GM19328 (cell line): ENCODE measurements around the gene CLTC.

Experiments used
- ATAC-seq: cut with Tn5 transposase; IDR thresholded peaks from one replicate; pipeline ENCODE4 v1.9.1; 2021; ENCODE audit warnings: mild to moderate bottlenecking, moderate library complexity; ENCODE audit not compliant: unreplicated experiment

Gene CLTC

DNA sequence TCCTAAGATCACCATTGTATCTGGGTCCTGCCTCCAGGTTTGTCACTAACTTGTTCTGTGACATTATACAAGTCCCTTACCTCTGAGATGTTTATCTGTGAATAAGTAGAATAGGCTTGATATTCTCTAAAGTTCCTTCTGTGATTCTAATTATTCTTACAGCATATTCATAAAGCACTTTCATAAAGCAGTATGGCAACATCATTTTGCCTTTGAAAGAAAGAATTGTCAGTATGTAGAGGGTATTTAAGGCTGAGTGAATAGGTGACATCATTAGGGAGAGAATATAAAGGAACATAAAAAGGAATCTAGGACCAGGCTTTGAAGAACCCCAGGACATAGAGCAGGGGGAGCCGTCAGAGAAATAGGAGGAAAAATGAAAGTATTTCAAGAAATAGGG, 103.3 kb downstream of the CLTC start:
- no peak for ATAC-seq

DNA sequence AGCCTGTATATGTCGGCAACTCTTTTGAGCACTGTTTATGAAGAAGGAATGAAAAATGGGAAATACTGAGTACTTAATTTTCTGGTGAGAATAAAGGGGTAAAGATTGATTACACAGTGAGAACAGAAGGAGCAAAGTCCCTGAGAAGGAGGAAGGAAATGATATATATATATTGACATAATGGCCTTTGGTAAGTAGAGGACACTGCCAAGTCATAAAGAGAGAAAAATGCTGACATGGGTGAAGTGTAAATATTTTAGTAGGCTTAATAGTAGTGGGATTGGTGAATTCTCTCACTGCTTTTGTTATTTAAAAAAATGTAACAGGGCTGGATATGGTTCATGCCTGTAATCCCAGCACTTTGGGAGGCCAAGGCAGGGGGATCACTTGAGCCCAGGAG, 103.9 kb downstream of the CLTC start:
- no peak for ATAC-seq

DNA sequence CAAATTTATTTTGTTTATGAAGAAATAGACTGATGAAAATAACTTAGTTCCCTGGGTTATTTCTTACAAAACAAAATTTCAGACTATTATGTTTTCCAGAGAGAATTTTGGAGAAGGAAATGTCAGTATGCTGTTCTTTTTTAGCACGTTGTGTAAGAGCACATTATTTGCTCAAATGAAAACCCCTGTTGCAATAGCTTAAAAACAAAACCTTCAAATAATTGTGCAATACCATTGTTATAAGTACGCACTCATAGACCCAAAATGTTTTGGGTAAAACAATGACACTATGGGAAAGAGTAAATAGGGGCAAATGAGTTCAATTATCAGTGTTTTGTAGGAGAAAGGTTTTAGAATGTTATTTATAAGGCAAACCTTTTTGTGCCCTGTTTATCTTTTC, 106.0 kb downstream of the CLTC start:
- no peak for ATAC-seq

DNA sequence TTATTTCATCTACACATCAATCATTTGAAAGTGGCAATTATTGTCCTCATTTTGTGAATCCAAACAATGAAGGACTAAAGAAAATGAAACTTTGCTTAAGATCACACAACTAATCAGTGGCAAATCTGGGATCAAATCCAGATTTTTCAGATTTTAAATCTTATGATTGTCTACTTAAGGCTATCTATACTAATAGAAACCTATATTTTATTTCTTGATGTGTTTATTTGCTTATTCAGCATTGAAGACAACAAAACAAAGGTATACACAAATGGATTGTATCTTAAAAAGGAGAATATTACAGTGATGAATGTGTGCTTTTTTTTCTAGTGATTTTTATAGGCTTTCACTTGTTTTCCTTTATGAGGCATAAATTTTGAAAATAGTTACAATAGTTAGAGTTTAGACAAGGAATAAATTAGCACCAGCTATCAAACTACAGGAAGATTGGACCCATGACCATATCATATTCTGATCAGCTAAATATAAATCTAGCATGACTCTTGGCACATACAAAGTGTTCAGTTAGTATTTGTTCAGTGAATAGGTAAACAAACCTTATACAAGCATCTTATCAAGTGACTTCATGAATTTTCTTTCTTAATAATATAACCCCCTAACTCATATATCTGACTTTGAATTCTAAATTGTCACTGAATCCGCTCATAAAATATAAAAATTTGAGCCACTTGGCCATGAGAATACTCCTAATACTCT, 108.3 kb downstream of the CLTC start:
- no peak for ATAC-seq

DNA sequence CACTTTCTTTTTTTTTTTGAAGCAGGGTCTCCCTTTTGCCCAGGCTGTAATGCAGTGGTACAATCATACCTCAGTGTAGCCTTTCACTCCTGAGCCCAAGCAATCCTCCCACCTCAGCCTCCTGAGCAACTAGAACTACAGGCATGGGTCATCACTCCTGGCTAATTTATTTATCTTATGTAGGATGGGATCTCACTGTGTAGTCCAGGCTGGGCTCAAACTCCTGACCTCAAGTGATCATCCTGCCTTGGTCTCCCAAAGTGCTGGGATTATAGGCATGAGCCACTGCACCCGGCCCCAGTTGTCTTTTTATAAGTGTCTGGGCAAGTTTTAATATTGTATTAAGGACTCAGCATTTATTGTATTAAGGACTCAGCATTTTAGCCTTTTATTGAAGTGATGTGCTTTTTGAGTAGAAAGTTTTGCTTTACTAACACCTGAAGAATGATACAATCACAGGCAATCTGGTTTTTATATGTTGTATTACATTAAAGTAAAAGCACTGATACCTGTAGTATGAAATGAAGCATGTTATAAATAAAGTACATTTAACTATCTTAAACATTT, 110.7 kb downstream of the CLTC start:
- ATAC-seq = no peak

DNA sequence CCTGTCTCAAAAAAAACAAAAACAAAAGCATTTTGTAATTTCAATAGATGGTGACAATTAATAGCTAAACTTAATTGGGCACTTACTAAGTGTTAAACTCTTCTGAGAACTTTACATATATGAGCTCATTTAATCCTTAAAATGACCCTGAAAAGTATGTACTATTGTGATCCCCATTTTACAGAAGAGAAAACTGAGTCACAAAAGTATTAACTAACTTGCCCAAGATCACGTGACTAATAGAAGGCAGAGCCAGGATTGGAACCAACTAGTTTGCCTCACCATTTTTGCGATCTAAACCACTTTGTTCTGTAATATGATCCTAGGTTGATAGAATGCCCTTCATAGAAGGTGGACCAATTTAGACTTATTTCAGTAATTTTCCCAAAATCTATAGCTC, 114.0 kb downstream of the CLTC start:
- ATAC-seq = no peak

DNA sequence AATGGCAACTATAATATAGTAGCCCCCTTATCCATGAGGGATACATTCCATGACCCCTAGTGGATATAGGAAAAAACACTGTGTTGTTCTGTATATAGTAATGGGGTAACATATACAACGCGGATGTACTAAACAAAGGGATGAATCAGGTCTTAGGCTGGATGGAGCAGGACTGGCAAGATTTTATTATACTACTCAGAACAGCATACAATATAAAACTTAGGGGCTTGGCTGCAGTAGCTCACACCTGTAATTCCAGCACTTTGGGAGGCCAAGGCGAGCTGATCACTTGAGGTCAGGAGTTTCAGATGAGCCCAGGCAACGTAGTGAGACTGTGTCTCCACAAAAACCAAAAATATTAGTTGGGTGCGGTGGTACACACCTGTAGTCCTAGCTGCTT, 114.5 kb downstream of the CLTC start:
- ATAC-seq = no peak

DNA sequence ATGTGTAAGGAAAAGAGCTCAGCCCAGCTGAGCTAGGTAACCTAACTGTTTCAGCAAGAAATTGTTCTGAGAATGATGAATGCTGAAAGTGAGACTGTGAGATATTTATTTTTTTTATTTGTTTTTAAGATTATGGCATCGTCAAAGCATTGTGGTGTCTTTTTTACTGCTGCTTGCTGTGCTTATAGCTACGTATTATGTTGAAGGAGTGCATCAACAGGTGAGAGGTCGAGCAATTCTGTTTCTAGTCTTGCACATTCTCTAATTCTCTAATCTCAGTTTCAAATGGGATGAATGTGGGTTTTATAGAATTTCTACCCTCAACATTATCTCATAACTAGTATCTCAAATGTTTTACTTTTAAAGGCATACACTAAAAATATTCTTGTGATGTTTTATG, 117.6 kb downstream of the CLTC start:
- ATAC-seq = no peak

DNA sequence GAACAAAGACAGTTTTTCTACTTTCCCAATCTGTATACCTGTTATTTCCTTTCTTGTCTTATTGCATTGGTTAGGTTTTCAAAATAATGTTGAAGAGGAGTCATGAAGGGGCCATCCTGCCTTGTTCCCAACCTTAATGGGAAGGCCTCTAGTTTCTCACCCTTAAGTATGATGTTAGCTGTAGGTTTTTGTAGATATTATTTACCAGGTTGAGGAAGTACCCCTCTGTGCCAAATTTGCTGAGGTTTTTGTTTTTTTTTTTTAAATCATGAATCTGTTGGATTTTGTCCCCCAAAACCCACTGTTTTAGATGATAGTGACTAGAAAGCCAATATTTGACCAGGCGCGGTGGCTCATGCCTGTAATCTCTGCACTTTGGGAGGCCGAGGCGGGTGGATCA, 124.1 kb downstream of the CLTC start:
- no peak for ATAC-seq

DNA sequence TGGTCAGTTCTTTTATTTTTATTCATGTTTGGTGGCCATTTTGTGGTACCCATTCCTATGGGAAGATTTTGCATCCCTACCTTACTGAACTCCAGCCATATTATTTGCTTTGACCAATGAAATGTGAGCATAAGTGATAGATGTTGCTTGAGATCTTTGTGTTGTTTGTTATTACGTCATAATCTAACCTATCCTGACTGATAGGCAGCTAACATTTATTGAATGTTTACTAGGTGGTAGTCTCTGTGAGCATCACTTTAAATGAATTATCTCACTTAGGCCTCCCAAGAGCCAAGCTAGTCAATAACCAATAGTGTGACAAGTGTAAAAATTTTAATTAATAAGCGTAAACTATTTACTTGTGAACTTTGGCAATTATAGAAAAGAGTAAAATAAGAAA, 125.3 kb downstream of the CLTC start:
- no peak for ATAC-seq
